Activated CD4-positive, CD25-positive, alpha-beta regulatory T cell treated with anti-CD3 and anti-CD28 coated beads, Interleukin-2, amount 50 U/mL, for 16 hours (primary cell): Measurements from ENCODE around the gene ATP6V0A4.

Source experiments
- DNase-seq: peaks from one replicate; pipeline ENCODE4 v3.0.0-alpha.2; 2020; ENCODE audit warnings: low read depth, low spot score

The ATP6V0A4 gene

DNA sequence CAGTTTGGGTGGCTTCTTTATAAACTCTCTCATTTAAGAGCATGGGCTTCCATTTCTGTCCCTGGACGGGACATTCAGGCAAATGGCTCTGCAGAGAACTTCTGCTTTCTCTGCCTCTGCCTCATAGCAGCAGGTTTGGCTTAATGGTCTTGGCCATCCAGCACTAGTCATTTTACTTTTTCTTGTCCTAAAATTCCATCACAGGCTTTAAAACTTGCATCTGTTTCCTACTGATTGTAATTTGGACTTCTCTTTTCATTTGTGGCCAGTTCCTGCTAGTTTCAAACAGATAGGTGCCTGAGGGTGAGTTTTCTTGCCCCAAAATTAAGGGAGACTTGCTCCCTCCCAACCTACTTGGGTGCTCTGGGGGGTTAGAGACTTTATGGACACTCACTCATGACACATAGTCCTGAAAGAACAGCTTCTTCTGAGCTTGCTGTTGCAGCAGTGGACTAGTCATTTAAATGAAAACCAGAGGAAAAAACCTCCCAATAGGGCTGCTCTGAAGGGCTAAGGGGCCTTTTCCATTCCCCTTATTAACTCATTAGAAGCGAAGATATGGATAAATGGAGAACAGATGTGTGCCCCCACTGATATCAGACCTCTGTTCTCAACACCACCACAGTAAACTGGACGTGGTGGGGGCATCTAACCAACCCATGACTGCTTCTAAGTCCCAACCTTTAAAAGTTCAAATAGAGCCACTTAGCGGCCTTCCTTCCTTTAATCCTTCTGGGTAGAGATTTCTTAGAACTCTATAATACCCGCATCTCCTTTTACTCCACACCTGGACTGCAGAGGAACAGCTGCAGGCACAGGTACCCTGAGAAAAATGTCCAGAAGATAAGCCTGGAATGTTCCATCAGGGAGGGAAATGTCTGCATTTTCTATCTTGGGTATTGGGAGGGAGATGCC, 135.7 kb downstream of the ATP6V0A4 start:
- DNase-seq = no peak

DNA sequence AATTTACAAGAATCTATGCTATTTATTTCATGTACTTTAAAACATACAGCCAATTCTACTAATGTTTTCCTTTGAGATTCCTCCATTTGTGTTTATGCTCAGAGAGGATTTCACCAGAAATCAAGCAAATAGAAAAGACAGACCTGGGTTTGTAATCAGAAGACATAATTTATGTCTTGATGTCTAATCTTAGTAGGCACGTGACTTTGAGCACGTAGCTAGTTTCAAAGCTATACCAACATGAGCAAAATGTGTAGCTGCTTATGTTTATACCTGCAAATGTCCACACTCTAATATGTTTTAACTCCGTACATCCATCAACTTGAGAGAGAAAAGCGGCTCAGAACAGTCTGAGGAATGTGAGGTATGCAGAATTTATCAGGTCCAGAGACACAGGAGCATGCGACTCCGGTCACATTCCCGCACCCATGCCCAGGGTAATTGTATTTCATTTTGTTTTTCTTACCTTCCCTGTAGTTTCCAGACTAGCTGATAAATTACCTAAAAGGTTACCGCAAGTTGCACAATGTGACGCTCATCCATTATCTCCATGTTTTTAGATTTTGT, 136.8 kb downstream of the ATP6V0A4 start:
- DNase-seq = no peak

DNA sequence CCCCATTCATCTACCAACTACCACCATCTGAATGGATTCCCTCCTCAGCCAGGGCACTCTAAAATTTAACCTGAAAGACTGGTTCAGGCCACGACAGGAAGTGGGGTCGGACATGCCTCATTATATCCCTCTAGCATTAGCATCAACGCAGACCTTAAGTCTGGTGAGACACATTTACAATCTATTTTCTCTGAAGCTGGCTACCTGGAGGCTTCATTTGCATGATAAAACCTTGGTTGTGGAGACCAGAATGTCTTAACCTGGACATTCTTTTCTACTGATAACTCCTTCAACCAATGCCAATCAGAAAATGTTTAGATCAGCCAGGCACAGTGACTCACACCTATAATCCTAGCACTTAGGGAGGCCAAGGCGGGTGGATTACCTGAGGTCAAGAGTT, 139.1 kb downstream of the ATP6V0A4 start:
- no peak for DNase-seq

DNA sequence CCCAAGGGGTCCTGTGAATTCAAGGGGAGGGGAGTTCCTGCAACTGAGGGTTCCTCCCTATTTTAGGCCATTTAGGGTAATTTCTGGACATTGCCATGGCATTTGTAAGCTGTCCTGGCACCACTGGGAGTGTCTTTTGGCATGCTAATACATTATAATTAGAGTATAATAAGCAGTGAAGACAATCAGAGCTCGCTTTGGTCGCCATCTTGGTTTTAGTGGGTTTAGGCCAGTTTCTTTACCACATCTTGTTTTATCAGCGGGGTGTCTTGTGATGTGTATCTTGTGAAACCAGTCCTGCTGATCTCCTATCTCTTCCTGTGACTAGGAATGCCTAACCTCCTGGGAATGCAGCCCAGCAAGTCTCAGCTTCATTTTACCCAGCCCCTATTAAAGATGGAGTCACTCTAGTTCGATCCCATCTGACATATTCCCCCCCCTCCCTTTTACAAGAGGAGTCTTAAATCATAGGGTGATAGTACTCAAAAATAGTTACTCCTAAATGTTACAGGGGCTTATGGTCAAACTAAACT, 140.1 kb downstream of the ATP6V0A4 start:
- no peak for DNase-seq

DNA sequence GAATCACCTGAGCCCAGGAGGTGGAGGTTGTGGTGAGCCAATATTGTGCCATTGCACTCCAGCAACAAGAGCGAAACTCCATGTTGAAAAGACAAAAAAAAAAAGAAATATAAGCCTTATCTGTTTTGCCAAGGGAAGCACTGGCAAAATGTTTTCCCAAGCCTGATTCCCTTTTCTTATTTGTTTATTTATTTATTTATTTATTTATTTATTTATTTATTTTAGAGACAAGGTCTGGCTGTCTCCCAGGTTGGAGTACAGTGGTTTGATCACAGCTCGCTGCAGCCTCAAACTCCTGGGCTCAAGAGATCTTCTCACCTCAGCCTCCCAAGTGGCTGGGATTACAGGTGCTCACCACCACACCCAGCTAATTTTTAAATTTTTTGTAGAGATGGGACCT, 141.0 kb downstream of the ATP6V0A4 start:
- DNase-seq = no peak
